Right lobe of liver (tissue), 6 donors: ENCODE measurements around the gene MYH9. TPM values are rescaled to one million over a fixed set of nuclear protein-coding genes. Genes with fewer than 3 reads are reported as not detected.

Source experiments
- ATAC-seq, 4 donors: fragments of 200-7000 bp; cut with Tn5 transposase; one replicate each; pipeline ENCODE4 v1.9.1; 2020; ENCODE audit warnings: mild to moderate bottlenecking in 4 of 4, moderate library complexity in 4 of 4
- DNase-seq, 3 donors: peaks; one replicate each; pipeline ENCODE4 v3.0.0-alpha.2; 2020
- H3K27ac ChIP-seq, 3 donors: fragments of 200-600 bp; one replicate each; pipeline ENCODE4 v1.8.0; 2022
- H3K27me3 ChIP-seq, 2 donors: fragments of 200-600 bp; one replicate each; pipeline ENCODE4 v1.8.0; 2022
- H3K36me3 ChIP-seq, 4 donors: fragments of 200-600 bp; sonication (generic) in 1 of 4; one replicate each; pipeline versions ENCODE4 v1.5.1 to v1.8.0; 2017 to 2022; ENCODE audit warnings: control low read depth in 1 of 4
- H3K4me1 ChIP-seq, 4 donors: fragments of 200-600 bp; sonication (generic) in 1 of 4; one replicate each; pipeline versions ENCODE4 v1.5.1 to v1.8.0; 2017 to 2022; ENCODE audit warnings: control low read depth in 1 of 4
- H3K4me3 ChIP-seq, 3 donors: fragments of 200-600 bp; one replicate each; pipeline ENCODE4 v1.8.0; 2022
- H3K9me3 ChIP-seq, 4 donors: fragments of 200-600 bp; sonication (generic) in 1 of 4; one replicate each; pipeline versions ENCODE4 v1.5.1 to v1.8.0; 2017 to 2022; ENCODE audit warnings: control low read depth in 1 of 4
- CTCF ChIP-seq, 4 donors: fragments of 200-600 bp in 3 of 4; fragments of 450-650 bp in 1 of 4; IDR thresholded peaks; one replicate each; pipeline versions ENCODE4 v1.5.1 to v1.8.0; 2016 to 2022; ENCODE audit warnings: antibody characterized with exemption in 4 of 4, mild to moderate bottlenecking in 2 of 4
- POLR2A ChIP-seq: fragments of 450-650 bp; IDR thresholded peaks from one replicate; pipeline ENCODE4 v1.6.1; 2017; ENCODE audit warnings: antibody characterized with exemption, mild to moderate bottlenecking
- WGBS: methylation state at CpG from one replicate; pipeline ENCODE4 v1.1.6; 2018; ENCODE audit warnings: low coverage, low lambda C conversion rate; ENCODE audit not compliant: insufficient coverage; ENCODE audit errors: missing lambda C conversion rate; 5-methylcytosine and 5-hydroxymethylcytosine counted together
- intact Hi-C, 2 donors: fragments of 100-400 bp; cut with DNase I; formaldehyde crosslinking; loops; one replicate each; pipeline versions ENCODE4 v1.11.2 to v1.14.1; 2022
- total RNA-seq, 6 experiments: library from RNA; depleted of rRNA in 2 of 6; stranded (reverse); fragments of >200 nt in 2 of 6; fragmentation: NEBNext Ultra II Directional in 3 of 6; extraction: Animal tissue kit (Norgen Biotek cat#: 25700) in 3 of 6; gene quantifications; one replicate each; pipeline versions ENCODE4 v1.1.0 to v1.2.4, GENCODE V29; 2016 to 2023
- donor health status: DM: no; HTN: yes; CAD: no.
- donor health status: DM: no; HTN: no; CAD: no.
- donor health status: DM: no; HTN: no; CAD: no.
- donor health status: DM: no; HTN: yes; CAD: no.
- donor health status: DM: no; HTN: yes; CAD: no.

The MYH9 gene
- total RNA-seq, 6 experiments from 2014 or later, result 168 to 435 (median 222) TPM

- ATAC-seq (no peak), DNase-seq (no peak)
- intact Hi-C loops, result no loop called here
- no peaks in the 10 kb centered on the region for H3K36me3 ChIP-seq
- no peaks in the 10 kb centered on the region for H3K27me3 ChIP-seq
- H3K9me3 ChIP-seq, result no peaks in the 10 kb centered on the region
- TF ChIP-seq POLR2A (no peak), CTCF (IDR thresholded peaks at IDR 0.05) (no peak)
- H3K27ac ChIP-seq, result peak overlapping the region in 1 of 3 donors; percentile 5
- H3K4me3 ChIP-seq, result no peak overlapping the region
- 85% methylated on average over 3 of the region's 3 CpGs for WGBS
- H3K4me1 ChIP-seq, result peaks cover 4 to 86% (median 44%) of the 10 kb centered on the region in 4 donors
Observed at GRCh38 chr22:36360011-36360410, 27.8 kb downstream of the MYH9 start.

- H3K4me1 ChIP-seq, result peaks cover 4 to 84% (median 42%) of the 10 kb centered on the region in 4 donors
- H3K36me3 ChIP-seq, result no peaks in the 10 kb centered on the region
- 56% methylated on average over 3 of the region's 3 CpGs for WGBS
- no peak overlapping the region for H3K4me3 ChIP-seq
- intact Hi-C loops, result no loop called here
- no peak for ATAC-seq
- no peak for DNase-seq
- TF ChIP-seq CTCF (IDR thresholded peaks at IDR 0.05) (no peak), POLR2A (no peak)
- no peaks in the 10 kb centered on the region for H3K9me3 ChIP-seq
- peak overlapping the region in 2 of 3 donors; percentile 26 to 29 for H3K27ac ChIP-seq
- no peaks in the 10 kb centered on the region for H3K27me3 ChIP-seq
Observed at GRCh38 chr22:36359470-36359996, 28.2 kb downstream of the MYH9 start.

GRCh38 chr22:36358533-36359469, 29.0 kb downstream of the MYH9 start:
- Histone ChIP-seq H3K36me3 (no peaks in the 10 kb centered on the region), H3K9me3 (no peaks in the 10 kb centered on the region), H3K27me3 (no peaks in the 10 kb centered on the region), H3K27ac (peak overlapping the region; percentile 26 to 48 (median 29)), H3K4me1 (peaks cover 4 to 84% (median 40%) of the 10 kb centered on the region in 4 donors), H3K4me3 (no peak overlapping the region)
- WGBS, result 59% methylated on average over 9 of the region's 9 CpGs
- no peak for DNase-seq
- ATAC-seq, result no peak
- no peak for TF ChIP-seq CTCF (IDR thresholded peaks at IDR 0.05)
- no peak for TF ChIP-seq POLR2A
- intact Hi-C loops, result no loop called here

- H3K4me1 ChIP-seq, result peaks cover 4 to 82% (median 46%) of the 10 kb centered on the region in 4 donors
- 65% methylated on average over 12 of the region's 25 CpGs for WGBS
- no peak for ATAC-seq
- H3K9me3 ChIP-seq, result no peaks in the 10 kb centered on the region
- no peaks in the 10 kb centered on the region for H3K27me3 ChIP-seq
- H3K36me3 ChIP-seq, result no peaks in the 10 kb centered on the region
- no peak for TF ChIP-seq CTCF (IDR thresholded peaks at IDR 0.05)
- no peak for TF ChIP-seq POLR2A
- DNase-seq, result no peak
- peak overlapping the region; percentile 10 to 97 (median 48) for H3K27ac ChIP-seq
- H3K4me3 ChIP-seq, result no peak overlapping the region
- intact Hi-C loops, result no loop called here
Observed at GRCh38 chr22:36356708-36357624, 30.8 kb downstream of the MYH9 start.
